Astrocyte (in vitro differentiated cells and primary cell): ENCODE data around the gene PCDHGB1. TPM values are rescaled to one million over a fixed set of nuclear protein-coding genes. Genes with fewer than 3 reads are reported as not detected.

Source experiments
- DNase-seq: peaks from one replicate; pipeline ENCODE4 v3.0.0-alpha.2; 2010; ENCODE audit warnings: low read depth
- FAIRE-seq: peaks from 2 replicates; lab custom pipeline; 2011; peaks lifted over from hg19 to GRCh38; lab: Jason Lieb, UNC
- H2AFZ ChIP-seq: 2 replicates; pipeline ENCODE4 v1.6.0; 2012; ENCODE audit warnings: low read depth, low read length, inconsistent platforms
- H3K27ac ChIP-seq: 2 replicates; pipeline ENCODE4 v1.5.1; 2011; ENCODE audit warnings: low read depth, low read length, inconsistent platforms
- H3K27me3 ChIP-seq: 2 replicates; pipeline ENCODE4 v1.6.0; 2011; ENCODE audit warnings: low read length, inconsistent platforms; ENCODE audit not compliant: insufficient read depth
- H3K36me3 ChIP-seq: 2 replicates; pipeline ENCODE4 v1.5.1; 2011; ENCODE audit warnings: low read length, inconsistent platforms; ENCODE audit not compliant: insufficient read depth
- H3K4me1 ChIP-seq: 2 replicates; pipeline ENCODE4 v1.5.1; 2011; ENCODE audit warnings: low read length, inconsistent platforms; ENCODE audit not compliant: insufficient read depth
- H3K4me2 ChIP-seq: 2 replicates; pipeline ENCODE4 v1.6.0; 2012; ENCODE audit warnings: low read length, inconsistent platforms
- H3K4me3 ChIP-seq: 2 replicates; pipeline ENCODE4 v1.5.1; 2011; ENCODE audit warnings: low read depth, mild to moderate bottlenecking, low read length, inconsistent platforms; ENCODE audit not compliant: insufficient read depth
- H3K79me2 ChIP-seq: 2 replicates; pipeline ENCODE4 v1.6.0; 2012; ENCODE audit warnings: mild to moderate bottlenecking, low read length, inconsistent platforms; ENCODE audit not compliant: insufficient read depth
- H3K9ac ChIP-seq: 2 replicates; pipeline ENCODE4 v1.6.0; 2012; ENCODE audit warnings: mild to moderate bottlenecking, low read length, inconsistent platforms
- H3K9me3 ChIP-seq: 2 replicates; pipeline ENCODE4 v1.5.1; 2012; ENCODE audit warnings: low read depth, mild to moderate bottlenecking, low read length, inconsistent platforms; ENCODE audit not compliant: insufficient read depth
- H4K20me1 ChIP-seq: 2 replicates; pipeline ENCODE4 v1.6.0; 2012; ENCODE audit warnings: low read length, inconsistent platforms; ENCODE audit not compliant: insufficient read depth
- H3K27ac Mint-ChIP-seq: one replicate; pipeline ENCODE4 v1.8.0; 2021; ENCODE audit warnings: mild to moderate bottlenecking, mixed read lengths; ENCODE audit not compliant: unreplicated experiment
- H3K27me3 Mint-ChIP-seq: one replicate; pipeline ENCODE4 v1.8.0; 2021; ENCODE audit warnings: low read depth, mixed read lengths; ENCODE audit not compliant: unreplicated experiment
- H3K36me3 Mint-ChIP-seq: one replicate; pipeline ENCODE4 v1.8.0; 2021; ENCODE audit warnings: low read depth, mixed read lengths; ENCODE audit not compliant: unreplicated experiment
- H3K4me1 Mint-ChIP-seq: one replicate; pipeline ENCODE4 v1.8.0; 2021; ENCODE audit warnings: low read depth, mixed read lengths; ENCODE audit not compliant: unreplicated experiment
- H3K4me3 Mint-ChIP-seq: one replicate; pipeline ENCODE4 v1.8.0; 2021; ENCODE audit warnings: mild to moderate bottlenecking, moderate library complexity, mixed read lengths; ENCODE audit not compliant: unreplicated experiment
- H3K9me3 Mint-ChIP-seq: one replicate; pipeline ENCODE4 v1.8.0; 2021; ENCODE audit warnings: mild to moderate bottlenecking, mixed read lengths; ENCODE audit not compliant: unreplicated experiment
- CTCF ChIP-seq: IDR thresholded peaks from 2 replicates; pipeline ENCODE4 v1.5.1; 2011; ENCODE audit warnings: low read depth, mild to moderate bottlenecking, inconsistent platforms, low read length, moderate library complexity; ENCODE audit not compliant: insufficient read depth
- EZH2 ChIP-seq: IDR thresholded peaks from 2 replicates; pipeline ENCODE4 v1.6.1; 2012; ENCODE audit warnings: mild to moderate bottlenecking, low read length, inconsistent platforms; ENCODE audit not compliant: insufficient read depth
- total RNA-seq: library from RNA; stranded (reverse); gene quantifications from 2 replicates; pipeline ENCODE4 v1.2.1, GENCODE V29; 2021

The PCDHGB1 gene
- total RNA-seq, 1 donor from 2014 or later: 1.5 TPM

GRCh38 chr5:141383345-141383744, 33.4 kb downstream of the PCDHGB1 start:
- Mint-ChIP-seq H3K9me3 (peaks cover 12% of the 10 kb centered on the region), H3K4me3 (no peak overlapping the region), H3K27me3 (no peaks in the 10 kb centered on the region), H3K4me1 (no peaks in the 10 kb centered on the region), H3K36me3 (peaks cover 7% of the 10 kb centered on the region), H3K27ac (no peak overlapping the region)
- FAIRE-seq: no peak
- Histone ChIP-seq H3K9me3 (peaks cover 30% of the 10 kb centered on the region), H3K27me3 (no peaks in the 10 kb centered on the region), H3K4me2 (peak overlapping the region; percentile 80), H3K36me3 (no peaks in the 10 kb centered on the region), H3K79me2 (no peaks in the 10 kb centered on the region), H3K27ac (no peak overlapping the region), H3K4me1 (no peaks in the 10 kb centered on the region), H4K20me1 (no peaks in the 10 kb centered on the region), H3K9ac (no peak overlapping the region), H3K4me3 (peak overlapping the region; percentile 62), H2AFZ (no peak overlapping the region)
- TF ChIP-seq CTCF (no peak), EZH2 (no peak)
- DNase-seq: no peak

GRCh38 chr5:141384471-141385267, 34.8 kb downstream of the PCDHGB1 start:
- FAIRE-seq: no peak
- H3K9me3 Mint-ChIP-seq: peaks cover 19% of the 10 kb centered on the region
- H3K9me3 ChIP-seq: peaks cover 41% of the 10 kb centered on the region

More at GRCh38 chr5:141384471-141385267, 34.8 kb downstream of the PCDHGB1 start:
- no peak overlapping the region for H3K4me3 ChIP-seq
- TF ChIP-seq EZH2 (no peak), CTCF (no peak)
- Mint-ChIP-seq H3K27ac (no peak overlapping the region), H3K4me1 (no peaks in the 10 kb centered on the region), H3K27me3 (no peaks in the 10 kb centered on the region), H3K36me3 (peaks cover 8% of the 10 kb centered on the region), H3K4me3 (no peak overlapping the region)
- H3K4me1 ChIP-seq: no peaks in the 10 kb centered on the region
- DNase-seq: no peak
- H3K79me2 ChIP-seq: no peaks in the 10 kb centered on the region
- no peaks in the 10 kb centered on the region for H4K20me1 ChIP-seq
- no peak overlapping the region for H2AFZ ChIP-seq
- no peak overlapping the region for H3K9ac ChIP-seq
- no peaks in the 10 kb centered on the region for H3K27me3 ChIP-seq
- no peak overlapping the region for H3K4me2 ChIP-seq
- no peaks in the 10 kb centered on the region for H3K36me3 ChIP-seq
- no peak overlapping the region for H3K27ac ChIP-seq
